DOHH2 (cell line): ENCODE data around the gene ABAT.

Experiments
- H3F3A ChIP-seq: fragments of 200-600 bp; sonication (generic), shearing (Covaris generic); 2 replicates; pipeline ENCODE4 v1.6.0; 2016; ENCODE audit warnings: antibody characterized with exemption, mild to moderate bottlenecking; ENCODE audit not compliant: control insufficient read depth, insufficient read depth
- H3K27ac ChIP-seq: fragments of 200-600 bp; sonication (generic); 2 replicates; pipeline ENCODE4 v1.5.1; 2014; ENCODE audit warnings: low read depth, mild to moderate bottlenecking, low read length, moderate library complexity
- H3K27me3 ChIP-seq: fragments of 200-600 bp; sonication (generic); 2 replicates; pipeline ENCODE4 v1.6.1; 2014; ENCODE audit warnings: mild to moderate bottlenecking, low read length, mixed read lengths; ENCODE audit not compliant: control insufficient read depth
- H3K36me3 ChIP-seq: fragments of 200-600 bp; sonication (generic); 2 replicates; pipeline ENCODE4 v1.6.1; 2014; ENCODE audit warnings: mild to moderate bottlenecking, low read length, moderate library complexity, mixed read lengths; ENCODE audit not compliant: control insufficient read depth
- H3K4me1 ChIP-seq: fragments of 200-600 bp; sonication (generic); 2 replicates; pipeline ENCODE4 v1.6.1; 2014; ENCODE audit warnings: mild to moderate bottlenecking, low read length, mixed read lengths; ENCODE audit not compliant: control insufficient read depth
- H3K4me2 ChIP-seq: fragments of 200-600 bp; sonication (generic); 2 replicates; pipeline ENCODE4 v1.6.0; 2014; ENCODE audit warnings: mild to moderate bottlenecking, low read length, moderate library complexity
- H3K4me3 ChIP-seq: fragments of 200-600 bp; sonication (generic); 2 replicates; pipeline ENCODE4 v1.5.1; 2014; ENCODE audit warnings: mild to moderate bottlenecking, low read length, mixed read lengths
- H3K79me2 ChIP-seq: fragments of 200-600 bp; sonication (generic); 2 replicates; pipeline ENCODE4 v1.6.1; 2014; ENCODE audit warnings: mild to moderate bottlenecking, low read length, mixed read lengths; ENCODE audit not compliant: control insufficient read depth
- H3K9me2 ChIP-seq: fragments of 200-600 bp; sonication (generic); replicated peaks from 2 replicates; pipeline ENCODE4 v1.6.1; 2014; ENCODE audit warnings: mild to moderate bottlenecking, low read length, mixed read lengths; ENCODE audit not compliant: control insufficient read depth
- H3K9me3 ChIP-seq: fragments of 200-600 bp; sonication (generic); 2 replicates; pipeline ENCODE4 v1.6.1; 2014; ENCODE audit warnings: antibody characterized with exemption, low read length, mixed read lengths; ENCODE audit not compliant: control insufficient read depth, insufficient read depth
- H4K20me1 ChIP-seq: fragments of 200-600 bp; sonication (generic); 2 replicates; pipeline ENCODE4 v1.6.0; 2014; ENCODE audit warnings: low read depth, mild to moderate bottlenecking, antibody characterized with exemption, low read length, moderate library complexity; ENCODE audit not compliant: control insufficient read depth, insufficient read depth
- CTCF ChIP-seq: fragments of 200-600 bp; sonication (generic); IDR thresholded peaks from one replicate; pipeline ENCODE4 v1.5.1; 2014; ENCODE audit warnings: antibody characterized with exemption, mild to moderate bottlenecking, low read depth, low read length; ENCODE audit not compliant: poor library complexity, severe bottlenecking
- EZH2phosphoT487 ChIP-seq: fragments of 200-600 bp; sonication (generic); IDR thresholded peaks from 2 replicates; pipeline ENCODE4 v1.6.1; 2017; ENCODE audit warnings: borderline replicate concordance, mild to moderate bottlenecking, antibody characterized with exemption, low read length, moderate library complexity, mixed read lengths

ABAT gene

GRCh38 chr16:8631818-8632465 is 42.5 kb upstream of the ABAT start:
- Histone ChIP-seq H3K9me3 (no peaks in the 10 kb centered on the region), H3K9me2 (no peaks in the 10 kb centered on the region), H3K36me3 (peaks cover 84% of the 10 kb centered on the region), H3K27ac (no peak overlapping the region), H3K4me3 (no peak overlapping the region), H4K20me1 (no peaks in the 10 kb centered on the region; the same call in 1 of the 2 replicates), H3K79me2 (no peaks in the 10 kb centered on the region), H3K27me3 (no peaks in the 10 kb centered on the region), H3K4me1 (no peaks in the 10 kb centered on the region), H3F3A (no peaks in the 10 kb centered on the region), H3K4me2 (no peak overlapping the region)
- no peak for TF ChIP-seq CTCF
- no peak for TF ChIP-seq EZH2phosphoT487

- Histone ChIP-seq H3K27ac (no peak overlapping the region), H3K4me1 (no peaks in the 10 kb centered on the region), H3K9me2 (no peaks in the 10 kb centered on the region), H3K79me2 (no peaks in the 10 kb centered on the region), H3K4me2 (no peak overlapping the region), H3K9me3 (no peaks in the 10 kb centered on the region), H4K20me1 (no peaks in the 10 kb centered on the region; the same call in 1 of the 2 replicates), H3K4me3 (no peak overlapping the region), H3F3A (no peaks in the 10 kb centered on the region), H3K27me3 (no peaks in the 10 kb centered on the region), H3K36me3 (peaks cover 82% of the 10 kb centered on the region)
- TF ChIP-seq EZH2phosphoT487 (no peak), CTCF (no peak)
Measured at GRCh38 chr16:8632675-8633182, 41.7 kb upstream of the ABAT start.

- TF ChIP-seq EZH2phosphoT487: no peak
- TF ChIP-seq CTCF: peak; percentile 86
Measured at GRCh38 chr16:8634991-8635736, 39.3 kb upstream of the ABAT start.

More at GRCh38 chr16:8634991-8635736, 39.3 kb upstream of the ABAT start:
- Histone ChIP-seq H3K27ac (no peak overlapping the region), H3K4me3 (no peak overlapping the region), H3K4me1 (no peaks in the 10 kb centered on the region), H3K79me2 (no peaks in the 10 kb centered on the region), H3K9me2 (no peaks in the 10 kb centered on the region), H3K27me3 (no peaks in the 10 kb centered on the region), H3K36me3 (peaks cover 72% of the 10 kb centered on the region), H3K9me3 (no peaks in the 10 kb centered on the region), H4K20me1 (no peaks in the 10 kb centered on the region; the same call in 1 of the 2 replicates), H3K4me2 (no peak overlapping the region), H3F3A (no peaks in the 10 kb centered on the region)
